K562 (cell line): ENCODE results near the gene EPYC. TPM values are rescaled to one million over a fixed set of nuclear protein-coding genes. Genes with fewer than 3 reads are reported as not detected.

ENCODE experiments used
- ATAC-seq: fragments of 200-7000 bp; cut with Tn5 transposase; 3 replicates; pipeline ENCODE4 v1.9.1; 2020; ENCODE audit warnings: moderate library complexity
- BruUV-seq: library from RNA; stranded (reverse); fragments of 400-500 nt; replicated peaks from 2 replicates; lab custom pipeline; 2021; lab: Mats Ljungman, UMichigan
- CTCF ChIA-PET: fragments of 300-600 bp; formaldehyde crosslinking; extraction: SDS; loops from one replicate; lab custom pipeline; 2021; ENCODE audit warnings: low intra/inter-chr PET ratio; lab: Yijun Ruan, JAX
- POLR2A ChIA-PET: fragments of 300-600, 350-650 bp; sonication (Branson Sonifier 250); formaldehyde crosslinking; extraction: SDS; loops from one replicate; lab custom pipeline; 2021; ENCODE audit warnings: antibody characterized with exemption, inconsistent platforms; lab: Yijun Ruan, JAX
- DNase-seq, 4 experiments: peaks; one replicate each; pipeline versions ENCODE4 v3.0.0 to v3.0.0-alpha.2; 2011 to 2018; ENCODE audit warnings: low spot score in 3 of 4, mixed read lengths in 3 of 4; ENCODE audit errors: extremely low read depth in 1 of 4
- FAIRE-seq: peaks from 2 replicates; lab custom pipeline; 2011; peaks lifted over from hg19 to GRCh38; lab: Jason Lieb, UNC
- H2AFZ ChIP-seq: 2 replicates; pipeline ENCODE4 v1.6.0; 2011; ENCODE audit warnings: low read depth, low read length, control low read depth, inconsistent platforms
- H3K27ac ChIP-seq: fragments of 200-600 bp; 3 replicates; pipeline ENCODE4 v1.8.0; 2011; ENCODE audit warnings: low read depth, mild to moderate bottlenecking, control low read depth, inconsistent platforms, low read length, moderate library complexity, mixed read lengths; ENCODE audit errors: extremely low read depth
- H3K27me3 ChIP-seq, 2 experiments: fragments of 300-600 bp in 1 of 2; 2 replicates in 1 of 2; 3 replicates in 1 of 2; pipeline versions ENCODE4 v1.6.0 to v1.8.0; 2011; ENCODE audit warnings: inconsistent platforms in 2 of 2, low read length in 2 of 2, mild to moderate bottlenecking in 1 of 2, mixed read lengths in 1 of 2, moderate library complexity in 1 of 2; ENCODE audit not compliant: control insufficient read depth in 2 of 2, insufficient read depth in 2 of 2
- H3K36me3 ChIP-seq: fragments of 300-600 bp; 3 replicates; pipeline ENCODE4 v1.8.0; 2011; ENCODE audit warnings: mild to moderate bottlenecking, low read length, inconsistent platforms; ENCODE audit not compliant: control insufficient read depth, insufficient read depth
- H3K4me1 ChIP-seq, 2 experiments: fragments of 200-600 bp in 1 of 2; replicated peaks in 1 of 2; 2 replicates in 1 of 2; 3 replicates in 1 of 2; pipeline versions ENCODE4 v1.5.1 to v1.8.0; 2011; ENCODE audit warnings: inconsistent platforms in 2 of 2, low read length in 2 of 2, mild to moderate bottlenecking in 1 of 2, mixed read lengths in 1 of 2, moderate library complexity in 1 of 2; ENCODE audit not compliant: control insufficient read depth in 2 of 2, insufficient read depth in 2 of 2
- H3K4me2 ChIP-seq: 2 replicates; pipeline ENCODE4 v1.6.1; 2011; ENCODE audit warnings: low read length, control low read depth, inconsistent platforms, mixed read lengths; ENCODE audit not compliant: insufficient read depth
- H3K4me3 ChIP-seq: fragments of 200-600 bp; sonication (generic), shearing (Covaris generic); 2 replicates; pipeline ENCODE4 v1.5.1; 2016; ENCODE audit warnings: control low read depth, inconsistent platforms
- H3K79me2 ChIP-seq: fragments of 200-600 bp; 3 replicates; pipeline ENCODE4 v1.8.0; 2011; ENCODE audit warnings: low read length, inconsistent platforms; ENCODE audit not compliant: control insufficient read depth, insufficient read depth
- H3K9ac ChIP-seq, 2 experiments: 2 replicates each; pipeline versions ENCODE4 v1.6.0 to v1.6.1; 2011; ENCODE audit warnings: low read depth in 2 of 2, low read length in 2 of 2, control low read depth in 1 of 2, inconsistent platforms in 1 of 2, mild to moderate bottlenecking in 1 of 2, mixed read lengths in 1 of 2; ENCODE audit not compliant: insufficient read depth in 1 of 2
- H3K9me1 ChIP-seq: one replicate; pipeline ENCODE4 v1.6.0; 2011; ENCODE audit warnings: inconsistent platforms, mild to moderate bottlenecking, low read length, moderate library complexity; ENCODE audit not compliant: control insufficient read depth, insufficient read depth
- H3K9me3 ChIP-seq: replicated peaks from 2 replicates; pipeline ENCODE4 v1.5.1; 2011; ENCODE audit warnings: low read depth, low read length, inconsistent platforms; ENCODE audit not compliant: control insufficient read depth, insufficient read depth
- H4K20me1 ChIP-seq: replicated peaks from 2 replicates; pipeline ENCODE4 v1.6.1; 2011; ENCODE audit warnings: low read length, inconsistent platforms, mixed read lengths; ENCODE audit not compliant: control insufficient read depth, insufficient read depth
- C11orf30 ChIP-seq: fragments of 450-650 bp; IDR thresholded peaks from 2 replicates; pipeline ENCODE4 v1.6.1; 2016; ENCODE audit warnings: low read depth, mild to moderate bottlenecking
- MAFG ChIP-seq: fragments of 450-650 bp; conservative IDR thresholded peaks from 2 replicates; pipeline ENCODE4 v1.6.1; 2016; ENCODE audit warnings: missing genetic modification characterization, missing compliant biosample characterization
- MGA ChIP-seq: fragments of 450-650 bp; IDR thresholded peaks from 2 replicates; pipeline ENCODE4 v1.6.1; 2016; ENCODE audit warnings: mild to moderate bottlenecking, moderate library complexity
- TAF1 ChIP-seq: IDR thresholded peaks from 2 replicates; pipeline ENCODE4 v1.6.1; 2011; ENCODE audit warnings: mild to moderate bottlenecking, low read length, moderate library complexity; ENCODE audit not compliant: insufficient read depth, control insufficient read depth, severe bottlenecking; ENCODE audit errors: extremely low read depth
- ZNF316 ChIP-seq: fragments of 450-650 bp; IDR thresholded peaks from 2 replicates; pipeline ENCODE4 v1.6.1; 2016
- WGBS: fragments of 100-300 bp; shearing (Covaris generic); methylation state at CpG from one replicate; pipeline ENCODE4 v1.1.6; 2016; ENCODE audit warnings: low coverage, mixed read lengths; ENCODE audit not compliant: insufficient coverage; ENCODE audit errors: missing lambda C conversion rate; 5-methylcytosine and 5-hydroxymethylcytosine counted together
- in situ Hi-C: fragments of 300-500 bp; cut with MboI; formaldehyde crosslinking; loops from 4 replicates; pipeline ENCODE4 v1.15.0; 2018; ENCODE audit warnings: inconsistent platforms, mixed read lengths
- intact Hi-C: fragments of 100-400 bp; cut with micrococcal nuclease; formaldehyde crosslinking; loops from 2 replicates; pipeline ENCODE4 v1.14.2; 2022
- polyA plus RNA-seq, 8 experiments: library from polyadenylated mRNA; depleted of rRNA in 4 of 8; stranded (reverse) in 5 of 8; unstranded in 3 of 8; fragments of >200 nt; fragmentation: Nextera tagmentation in 2 of 8; fragmentation: Illumina TruSeq in 1 of 8; extraction: Ambion mirVana in 2 of 8; extraction: Trizol in 1 of 8; gene quantifications; 2 replicates each; pipeline versions ENCODE4 v1.2.1 to v1.2.3, GENCODE V29; 2011 to 2014; ENCODE audit warnings: inconsistent platforms in 1 of 8, missing spikeins in 1 of 8
- total RNA-seq, 7 experiments: library from RNA; depleted of rRNA in 6 of 7; stranded (reverse); fragments of >200 nt in 6 of 7; fragmentation: Illumina TruSeq in 2 of 7; extraction: Trizol in 2 of 7; gene quantifications; 2 replicates each; pipeline versions ENCODE4 v1.2.1 to v1.2.3, GENCODE V29; 2011 to 2021; ENCODE audit warnings: low replicate concordance in 1 of 7

Gene EPYC
- total and polyA plus RNA-seq, 9 of the 15 experiments (the other 6 are each of a cell fraction or from before 2014, with no cell fraction given) = not detected

DNA sequence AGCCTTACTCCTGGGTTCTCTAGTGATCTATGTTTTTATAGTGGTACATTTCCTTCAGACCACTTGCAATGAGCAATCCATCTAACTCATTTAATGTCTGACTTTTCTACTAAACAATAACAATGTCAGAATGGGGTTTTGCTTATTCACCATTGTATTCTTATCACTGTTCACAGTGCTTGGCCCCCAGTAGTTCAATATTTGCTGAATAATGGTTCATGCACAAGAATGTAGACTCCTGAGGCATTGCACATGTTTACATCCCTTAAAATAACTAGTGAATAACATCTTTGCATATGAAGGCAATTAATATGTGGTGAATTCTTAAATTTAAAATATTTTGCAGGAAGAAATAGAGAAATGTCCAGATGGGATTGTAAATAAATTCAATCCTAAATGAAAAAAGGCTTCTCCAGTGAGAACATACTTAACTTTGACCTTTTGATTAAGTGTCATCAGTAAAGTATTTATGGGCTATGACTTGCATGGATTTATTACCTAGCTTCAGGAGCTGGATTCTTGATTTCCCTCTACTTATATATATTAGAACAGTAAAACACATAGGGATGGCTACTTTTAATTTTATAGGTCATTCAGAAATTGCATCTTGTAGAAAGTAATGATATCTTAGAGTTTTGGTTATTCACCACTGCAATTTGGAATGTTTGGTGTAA, 53.2 kb downstream of the EPYC start:
- FAIRE-seq = no peak

GRCh38 chr12:90947869-90948268, 56.9 kb downstream of the EPYC start:
- BruUV-seq = no TSS peak
- Histone ChIP-seq H3K9me1 (no peaks in the 10 kb centered on the region), H3K27me3 (no peaks in the 10 kb centered on the region), H3K4me1 (no peaks in the 10 kb centered on the region), H3K9me3 (no peaks in the 10 kb centered on the region), H3K79me2 (no peaks in the 10 kb centered on the region), H3K9ac (no peak overlapping the region), H4K20me1 (no peaks in the 10 kb centered on the region), H3K36me3 (no peaks in the 10 kb centered on the region), H2AFZ (peak overlapping the region; percentile 72), H3K4me3 (no peak overlapping the region), H3K4me2 (no peak overlapping the region; the same call in 1 of the 2 replicates), H3K27ac (no peak overlapping the region)
- POLR2A ChIA-PET = interaction anchor here (0.7 kb wide), 1 partner anchor 317 kb away, joined by 3 read pairs; no protein-coding TSS in a partner anchor
- DNase-seq (no peak), ATAC-seq (no peak), FAIRE-seq (no peak)
- 7% methylated on average over 7 of the region's 7 CpGs for WGBS
- intact Hi-C loops = loop anchor here (10.0 kb wide), 1 partner anchor 1473 kb away; no protein-coding TSS in a partner anchor
- in situ Hi-C loops = loop anchor here (25.0 kb wide), 1 partner anchor 1486 kb away; no protein-coding TSS in a partner anchor
- CTCF ChIA-PET = no interaction called here
- TF ChIP-seq MGA = 0 out of 2 replicates have a peak, but pooled peaks have one; percentile 17

More for the DNA sequence above, 53.2 kb downstream of the EPYC start:
- no peak overlapping the region for H3K4me3 ChIP-seq
- no TSS peak for BruUV-seq
- CTCF ChIA-PET = no interaction called here
- no peak overlapping the region for H3K27ac ChIP-seq
- intact Hi-C loops (no loop called here), in situ Hi-C loops (loop anchor here (25.0 kb wide), 2 partner anchors 1686 to 1939 kb away; no protein-coding TSS in a partner anchor)
- no peaks in the 10 kb centered on the region for H3K27me3 ChIP-seq
- H3K4me2 ChIP-seq = no peak overlapping the region
- H4K20me1 ChIP-seq = no peaks in the 10 kb centered on the region
- H3K4me1 ChIP-seq = peaks cover 0 to 10% of the 10 kb centered on the region in 2 experiments; a peak in 1 of 5 replicates
- H2AFZ ChIP-seq = no peak overlapping the region
- DNase-seq (no peak), ATAC-seq (no peak)
- H3K79me2 ChIP-seq = no peaks in the 10 kb centered on the region
- TF ChIP-seq TAF1 = no peak
- peak; percentile 82 for TF ChIP-seq MAFG (tag)
- TF ChIP-seq C11orf30 = peak; percentile 32; the same call in 1 of the 2 replicates
- TF ChIP-seq ZNF316 = peak; percentile 59
- no peak overlapping the region for H3K9ac ChIP-seq
- H3K9me1 ChIP-seq = no peaks in the 10 kb centered on the region
- no peaks in the 10 kb centered on the region for H3K9me3 ChIP-seq
- H3K36me3 ChIP-seq = no peaks in the 10 kb centered on the region
- POLR2A ChIA-PET = no interaction called here
